ENCODE data around the gene FKBP7. TPM values are rescaled to one million over a fixed set of nuclear protein-coding genes. Genes with fewer than 3 reads are reported as not detected.
"Not testable (repeated sequence)": the region's sequence is repeated elsewhere in the genome, so short reads cannot be mapped to it uniquely, and the experiment has no call there.

Gene FKBP7
- total RNA-seq, 2 donors from 2014 or later: 4.1 to 6.3 TPM

GRCh38 chr2:178474560-178474959 is 3.8 kb downstream of the FKBP7 start:
- 95% methylated on average over 5 of the region's 5 CpGs for WGBS, 2 experiments (ENCODE audit: insufficient coverage in 1 of 2, insufficient read length in 1 of 2)
- Mint-ChIP-seq H3K9me3 (no peaks in the 10 kb centered on the region), H3K4me3 (no peak overlapping the region), H3K4me1 (no peaks in the 10 kb centered on the region), H3K36me3 (ENCODE audit: low read depth) (no peaks in the 10 kb centered on the region), H3K27me3 (ENCODE audit: insufficient read depth) (peaks cover 3% of the 10 kb centered on the region), H3K27ac (no peak overlapping the region)
- H3K9ac ChIP-seq (ENCODE audit: extremely low read depth, low read length, poor library complexity, severe bottlenecking): no peak overlapping the region
- DNase-seq: no peak
- H3K27ac ChIP-seq (ENCODE audit: low read depth, low read length): no peak overlapping the region
- H3K9me3 ChIP-seq (ENCODE audit: control insufficient read depth, low read length): no peaks in the 10 kb centered on the region
- H3K27me3 ChIP-seq (ENCODE audit: control insufficient read depth, insufficient read depth, low read length, poor library complexity, severe bottlenecking): no peaks in the 10 kb centered on the region
- H3K4me3 ChIP-seq (ENCODE audit: low read length): no peak overlapping the region
- H3K36me3 ChIP-seq (ENCODE audit: control insufficient read depth, insufficient read depth, low read length): no peaks in the 10 kb centered on the region
- TF ChIP-seq CTCF (conservative IDR thresholded peaks at IDR 0.05): no peak
- no peaks in the 10 kb centered on the region for H3K4me1 ChIP-seq (ENCODE audit: control insufficient read depth, insufficient read depth, low read length)

GRCh38 chr2:178473931-178474330 is 4.5 kb downstream of the FKBP7 start:
- no peaks in the 10 kb centered on the region for H3K4me1 Mint-ChIP-seq
- DNase-seq: no peak
- H3K27me3 Mint-ChIP-seq (ENCODE audit: insufficient read depth): peaks cover 3% of the 10 kb centered on the region
- TF ChIP-seq CTCF (conservative IDR thresholded peaks at IDR 0.05): no peak
- no peak overlapping the region for H3K4me3 ChIP-seq (ENCODE audit: low read length)
- H3K9ac ChIP-seq (ENCODE audit: extremely low read depth, low read length, poor library complexity, severe bottlenecking): no peak overlapping the region
- no peaks in the 10 kb centered on the region for H3K9me3 ChIP-seq (ENCODE audit: control insufficient read depth, low read length)
- no peak overlapping the region for H3K4me3 Mint-ChIP-seq
- H3K27me3 ChIP-seq (ENCODE audit: control insufficient read depth, insufficient read depth, low read length, poor library complexity, severe bottlenecking): no peaks in the 10 kb centered on the region
- H3K36me3 ChIP-seq (ENCODE audit: control insufficient read depth, insufficient read depth, low read length): no peaks in the 10 kb centered on the region
- H3K9me3 Mint-ChIP-seq: no peaks in the 10 kb centered on the region
- no peak overlapping the region for H3K27ac ChIP-seq (ENCODE audit: low read depth, low read length)
- no peak overlapping the region for H3K27ac Mint-ChIP-seq
- H3K4me1 ChIP-seq (ENCODE audit: control insufficient read depth, insufficient read depth, low read length): no peaks in the 10 kb centered on the region
- 91 to 95% methylated on average over 2 to 4 of the region's 4 CpGs for WGBS, 2 experiments (ENCODE audit: insufficient coverage in 1 of 2, insufficient read length in 1 of 2)
- no peaks in the 10 kb centered on the region for H3K36me3 Mint-ChIP-seq (ENCODE audit: low read depth)

- H3K27me3 Mint-ChIP-seq (ENCODE audit: insufficient read depth): no peaks in the 10 kb centered on the region
- H3K9me3 Mint-ChIP-seq: no peaks in the 10 kb centered on the region
- H3K4me1 ChIP-seq (ENCODE audit: control insufficient read depth, insufficient read depth, low read length): no peaks in the 10 kb centered on the region
- DNase-seq: no peak
- no peaks in the 10 kb centered on the region for H3K36me3 Mint-ChIP-seq (ENCODE audit: low read depth)
- H3K9me3 ChIP-seq (ENCODE audit: control insufficient read depth, low read length): no peaks in the 10 kb centered on the region
- no peaks in the 10 kb centered on the region for H3K4me1 Mint-ChIP-seq
- no peak overlapping the region for H3K4me3 Mint-ChIP-seq
- H3K36me3 ChIP-seq (ENCODE audit: control insufficient read depth, insufficient read depth, low read length): no peaks in the 10 kb centered on the region
- H3K4me3 ChIP-seq (ENCODE audit: low read length): no peak overlapping the region
- no peak for TF ChIP-seq CTCF (conservative IDR thresholded peaks at IDR 0.05)
- 90 to 93% methylated on average over 2 of the region's 2 CpGs for WGBS, 2 experiments (ENCODE audit: insufficient coverage in 1 of 2, insufficient read length in 1 of 2)
- no peak overlapping the region for H3K27ac Mint-ChIP-seq
- no peak overlapping the region for H3K9ac ChIP-seq (ENCODE audit: extremely low read depth, low read length, poor library complexity, severe bottlenecking)
- no peaks in the 10 kb centered on the region for H3K27me3 ChIP-seq (ENCODE audit: control insufficient read depth, insufficient read depth, low read length, poor library complexity, severe bottlenecking)
- H3K27ac ChIP-seq (ENCODE audit: low read depth, low read length): no peak overlapping the region
These were observed 5.0 kb downstream of the FKBP7 start for GRCh38 chr2:178473373-178473772.

GRCh38 chr2:178471313-178471712 is 7.1 kb downstream of the FKBP7 start:
- H3K9me3 ChIP-seq (ENCODE audit: control insufficient read depth, low read length); H3K36me3 ChIP-seq (ENCODE audit: control insufficient read depth, insufficient read depth, low read length); H3K27ac ChIP-seq (ENCODE audit: low read depth, low read length); H3K27me3 Mint-ChIP-seq (ENCODE audit: insufficient read depth); H3K9ac ChIP-seq (ENCODE audit: extremely low read depth, low read length, poor library complexity, severe bottlenecking); H3K4me3 Mint-ChIP-seq; H3K9me3 Mint-ChIP-seq; H3K27me3 ChIP-seq (ENCODE audit: control insufficient read depth, insufficient read depth, low read length, poor library complexity, severe bottlenecking); H3K4me3 ChIP-seq (ENCODE audit: low read length); H3K36me3 Mint-ChIP-seq (ENCODE audit: low read depth); H3K27ac Mint-ChIP-seq; H3K4me1 Mint-ChIP-seq; H3K4me1 ChIP-seq (ENCODE audit: control insufficient read depth, insufficient read depth, low read length); DNase-seq: not testable (repeated sequence)
- WGBS, 2 experiments (ENCODE audit: insufficient coverage in 1 of 2, insufficient read length in 1 of 2): 93 to 100% methylated on average over 1 to 5 of the region's 5 CpGs
